ENCODE data around the gene STIMATE.
A peak's percentile ranks its signal among the peaks of the same experiment; 100 is the strongest.

STIMATE gene

GRCh38 chr3:52816199-52816598 is 81.1 kb downstream of the STIMATE start:
- DNase-seq (ENCODE audit: low spot score) = no peak

- DNase-seq (ENCODE audit: low spot score) = no peak
These were observed 83.5 kb downstream of the STIMATE start for GRCh38 chr3:52813810-52814209.

- no peak for DNase-seq (ENCODE audit: low spot score)
These were observed 85.8 kb downstream of the STIMATE start for GRCh38 chr3:52811452-52812011.

GRCh38 chr3:52810923-52811322 is 86.4 kb downstream of the STIMATE start:
- DNase-seq (ENCODE audit: low spot score) = no peak

- no peak for DNase-seq (ENCODE audit: low spot score)
These were observed 87.5 kb downstream of the STIMATE start for GRCh38 chr3:52809662-52810377.

- DNase-seq (ENCODE audit: low spot score) = no peak
These were observed 88.2 kb downstream of the STIMATE start for GRCh38 chr3:52809149-52809548.

- DNase-seq (ENCODE audit: low spot score) = no peak
These were observed 91.9 kb downstream of the STIMATE start for GRCh38 chr3:52805270-52806039.

- DNase-seq (ENCODE audit: low spot score) = no peak
These were observed 95.5 kb downstream of the STIMATE start for GRCh38 chr3:52801839-52802238.

GRCh38 chr3:52800079-52800478 is 97.3 kb downstream of the STIMATE start:
- no peak for DNase-seq (ENCODE audit: low spot score)

- peak; percentile 59 for DNase-seq (ENCODE audit: low spot score)
These were observed 98.3 kb downstream of the STIMATE start for GRCh38 chr3:52798978-52799476.

- DNase-seq (ENCODE audit: low spot score) = no peak
These were observed 98.9 kb downstream of the STIMATE start for GRCh38 chr3:52798376-52798977.

- no peak for DNase-seq (ENCODE audit: low spot score)
These were observed 100.9 kb downstream of the STIMATE start for GRCh38 chr3:52796411-52796810.

- no peak for DNase-seq (ENCODE audit: low spot score)
These were observed 101.9 kb downstream of the STIMATE start for GRCh38 chr3:52795298-52795900.

GRCh38 chr3:52794612-52795099 is 102.7 kb downstream of the STIMATE start, which contains the start of gene ITIH3:
Gene ITIH3, plus strand, starts transcription at chr3:52794796. Its CDS starts 8 bp downstream, at chr3:52794804.
- no peak for DNase-seq (ENCODE audit: low spot score)

GRCh38 chr3:52793702-52794611 is 103.4 kb downstream of the STIMATE start:
- no peak for DNase-seq (ENCODE audit: low spot score)

- DNase-seq (ENCODE audit: low spot score) = no peak
These were observed 104.2 kb downstream of the STIMATE start for GRCh38 chr3:52792961-52793695.

GRCh38 chr3:52792413-52792812 is 104.9 kb downstream of the STIMATE start:
- DNase-seq (ENCODE audit: low spot score) = no peak

- no peak for DNase-seq (ENCODE audit: low spot score)
These were observed 105.4 kb downstream of the STIMATE start for GRCh38 chr3:52791928-52792327.

- DNase-seq (ENCODE audit: low spot score) = no peak
These were observed 106.0 kb downstream of the STIMATE start for GRCh38 chr3:52791366-52791765.

- DNase-seq (ENCODE audit: low spot score) = no peak
These were observed 106.6 kb downstream of the STIMATE start for GRCh38 chr3:52790741-52791140.

All from ecto neural progenitor cell (in vitro differentiated cells).